Neuronal stem cell (in vitro differentiated cells): ENCODE results near the gene NBDY.

Experiments used
- DNase-seq: peaks from one replicate; pipeline ENCODE4 v3.0.0-alpha.2; 2013; ENCODE audit warnings: low spot score
- H2AFZ ChIP-seq: one replicate; pipeline ENCODE4 v1.6.1; 2013; ENCODE audit warnings: mild to moderate bottlenecking, low read length, inconsistent platforms
- H2AK5ac ChIP-seq: 2 replicates; pipeline ENCODE4 v1.6.1; 2013; ENCODE audit warnings: low read depth, mild to moderate bottlenecking, inconsistent platforms, low read length, moderate library complexity, mixed read lengths
- H2BK120ac ChIP-seq: 2 replicates; pipeline ENCODE4 v1.6.1; 2013; ENCODE audit warnings: low read depth, mild to moderate bottlenecking, inconsistent platforms, low read length, moderate library complexity, mixed read lengths
- H2BK12ac ChIP-seq: one replicate; pipeline ENCODE4 v1.6.1; 2013; ENCODE audit warnings: low read length, inconsistent platforms
- H2BK15ac ChIP-seq: 2 replicates; pipeline ENCODE4 v1.6.1; 2013; ENCODE audit warnings: mild to moderate bottlenecking, low read length, inconsistent platforms, mixed read lengths
- H2BK5ac ChIP-seq: one replicate; pipeline ENCODE4 v1.6.1; 2013; ENCODE audit warnings: inconsistent platforms, mild to moderate bottlenecking, low read length, moderate library complexity
- H3K14ac ChIP-seq: one replicate; pipeline ENCODE4 v1.6.1; 2013; ENCODE audit warnings: low read length, inconsistent platforms
- H3K18ac ChIP-seq: 2 replicates; pipeline ENCODE4 v1.6.1; 2013; ENCODE audit warnings: low read length, inconsistent platforms
- H3K23ac ChIP-seq: 2 replicates; pipeline ENCODE4 v1.6.1; 2013; ENCODE audit warnings: low read depth, mild to moderate bottlenecking, mixed read lengths, low read length, inconsistent platforms; ENCODE audit not compliant: poor library complexity
- H3K27ac ChIP-seq: replicated peaks from 3 replicates; pipeline ENCODE4 v1.5.1; 2013; ENCODE audit warnings: low read length, inconsistent platforms
- H3K27me3 ChIP-seq, 3 experiments: 2 replicates each; pipeline ENCODE4 v1.6.1; 2013; ENCODE audit warnings: low read length in 3 of 3, mild to moderate bottlenecking in 2 of 3, inconsistent platforms in 1 of 3, low read depth in 1 of 3, mixed read lengths in 1 of 3, moderate library complexity in 1 of 3; ENCODE audit not compliant: control insufficient read depth in 3 of 3, insufficient read depth in 3 of 3
- H3K36me3 ChIP-seq, 2 donors: replicated peaks in 1 of 2; 2 replicates each; pipeline ENCODE4 v1.6.1; 2013; ENCODE audit warnings: low read length in 2 of 2; ENCODE audit not compliant: control insufficient read depth in 2 of 2, insufficient read depth in 2 of 2
- H3K4ac ChIP-seq: 2 replicates; pipeline ENCODE4 v1.6.1; 2013; ENCODE audit warnings: inconsistent platforms, mild to moderate bottlenecking, low read length, moderate library complexity
- H3K4me1 ChIP-seq, 2 donors: 1 replicate in 1 of 2; 2 replicates in 1 of 2; pipeline ENCODE4 v1.6.1; 2013; ENCODE audit warnings: low read length in 2 of 2, low read depth in 1 of 2; ENCODE audit not compliant: control insufficient read depth in 2 of 2, insufficient read depth in 1 of 2
- H3K4me2 ChIP-seq: one replicate; pipeline ENCODE4 v1.6.1; 2013; ENCODE audit warnings: mild to moderate bottlenecking, low read length, inconsistent platforms; ENCODE audit not compliant: insufficient read depth, poor library complexity, severe bottlenecking
- H3K4me3 ChIP-seq, 2 donors: 2 replicates each; pipeline ENCODE4 v1.5.1; 2013; ENCODE audit warnings: low read length in 2 of 2, mild to moderate bottlenecking in 2 of 2, inconsistent platforms in 1 of 2, moderate library complexity in 1 of 2
- H3K79me1 ChIP-seq: one replicate; pipeline ENCODE4 v1.6.1; 2013; ENCODE audit warnings: low read depth, mild to moderate bottlenecking, inconsistent platforms, low read length, moderate library complexity
- H3K9ac ChIP-seq: one replicate; pipeline ENCODE4 v1.6.1; 2013; ENCODE audit warnings: mild to moderate bottlenecking, low read depth, low read length, inconsistent platforms; ENCODE audit not compliant: poor library complexity
- H3K9me3 ChIP-seq, 2 donors: replicated peaks in 1 of 2; 2 replicates each; pipeline versions ENCODE3 to v1.6.1; 2013; ENCODE audit warnings: low read length in 2 of 2, mild to moderate bottlenecking in 2 of 2, inconsistent platforms in 1 of 2, low read depth in 1 of 2, mixed read lengths in 1 of 2, moderate library complexity in 1 of 2; ENCODE audit not compliant: control insufficient read depth in 2 of 2, insufficient read depth in 1 of 2
- H4K8ac ChIP-seq: one replicate; pipeline ENCODE4 v1.6.1; 2013; ENCODE audit warnings: low read depth, mild to moderate bottlenecking, inconsistent platforms, low read length, moderate library complexity
- H4K91ac ChIP-seq: one replicate; pipeline ENCODE4 v1.6.1; 2013; ENCODE audit warnings: low read length, low read depth, mild to moderate bottlenecking, inconsistent platforms; ENCODE audit not compliant: poor library complexity
- WGBS, 2 donors: extraction: QIAGEN DNeasy Blood & Tissue Kit; methylation state at CpG; one replicate each; pipeline ENCODE4 v1.1.7; 2013; ENCODE audit warnings: missing lambda C conversion rate in 2 of 2, mixed read lengths in 1 of 2; ENCODE audit not compliant: insufficient read length in 2 of 2, insufficient replicate concordance in 1 of 2; ENCODE audit errors: extremely low coverage in 2 of 2; 5-methylcytosine and 5-hydroxymethylcytosine counted together

The NBDY gene

GRCh38 chrX:56764153-56764974 lies 35.3 kb downstream of the NBDY start:
- no peak overlapping the region for H3K14ac ChIP-seq
- H3K27ac ChIP-seq, result no peak overlapping the region
- H3K23ac ChIP-seq, result no peak overlapping the region
- H3K18ac ChIP-seq, result peak overlapping the region; percentile 2
- peaks cover 0 to 18% of the 10 kb centered on the region in 2 donors for H3K36me3 ChIP-seq
- no peak overlapping the region for H4K8ac ChIP-seq
- H2AK5ac ChIP-seq, result no peak overlapping the region
- peak; percentile 54 for DNase-seq
- no peaks in the 10 kb centered on the region for H3K4me1 ChIP-seq
- H3K4me2 ChIP-seq, result no peak overlapping the region
- H2BK5ac ChIP-seq, result no peak overlapping the region
- no peak overlapping the region for H4K91ac ChIP-seq
- H3K4me3 ChIP-seq, result peak overlapping the region in 1 of 2 donors; percentile 41
- H2BK15ac ChIP-seq, result no peak overlapping the region
- no peak overlapping the region for H3K4ac ChIP-seq
- H3K27me3 ChIP-seq, result no peaks in the 10 kb centered on the region
- no peaks in the 10 kb centered on the region for H3K9me3 ChIP-seq
- no peak overlapping the region for H2BK12ac ChIP-seq
- H2BK120ac ChIP-seq, result no peak overlapping the region
- no peaks in the 10 kb centered on the region for H3K79me1 ChIP-seq
- no CpG with 5 or more reads among the region's 20 CpGs for WGBS, 2 donors
- peak overlapping the region; percentile 70 for H2AFZ ChIP-seq
- H3K9ac ChIP-seq, result no peak overlapping the region

DNA sequence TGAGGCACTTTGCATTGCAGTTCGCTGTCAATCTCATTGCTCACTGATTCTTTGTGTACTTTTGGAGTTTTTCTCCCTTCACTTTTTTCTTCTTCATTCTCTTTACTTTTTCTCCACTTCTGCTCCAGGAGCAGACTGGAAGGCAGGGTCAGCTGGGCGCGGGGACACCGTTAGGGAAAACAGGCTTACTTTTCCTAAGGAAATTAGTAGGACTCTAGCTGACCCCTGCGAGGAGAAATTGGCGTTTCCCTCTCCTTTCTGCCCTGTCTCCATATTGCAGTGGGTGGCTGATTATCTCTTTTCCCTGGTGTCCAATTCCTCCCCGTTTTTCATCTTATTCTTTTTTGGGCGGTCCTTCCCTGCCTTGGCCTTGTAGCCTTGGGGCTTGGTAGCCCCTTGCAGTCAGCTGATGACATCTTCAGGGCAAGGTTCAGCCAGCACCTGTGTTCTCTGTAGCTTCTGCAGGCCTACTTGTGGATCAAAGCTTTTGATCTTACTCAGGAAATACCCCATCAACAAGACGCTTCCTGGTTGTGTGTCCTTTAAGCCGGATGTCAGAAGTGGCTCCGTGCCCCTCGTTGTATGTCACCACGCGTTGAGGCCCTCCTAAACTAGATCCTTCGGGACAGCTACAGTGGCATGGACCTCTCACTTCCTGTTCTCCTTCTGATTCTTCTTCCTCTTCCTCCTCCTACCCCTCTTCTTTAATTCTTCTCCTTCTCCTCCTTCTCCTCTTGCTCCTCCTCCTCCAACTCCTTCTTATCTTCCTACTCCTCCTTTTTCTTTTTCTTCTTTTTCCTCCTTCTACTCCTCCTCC lies 36.1 kb downstream of the NBDY start:
- H3K23ac ChIP-seq, result no peak overlapping the region
- H3K4me2 ChIP-seq, result no peak overlapping the region
- no peak overlapping the region for H2AFZ ChIP-seq
- H3K9me3 ChIP-seq, result no peaks in the 10 kb centered on the region
- no peak overlapping the region for H3K4ac ChIP-seq
- H3K27me3 ChIP-seq, result no peaks in the 10 kb centered on the region
- no peak overlapping the region for H3K14ac ChIP-seq
- H4K8ac ChIP-seq, result no peak overlapping the region
- H4K91ac ChIP-seq, result no peak overlapping the region
- no peak for DNase-seq
- no peak overlapping the region for H2BK15ac ChIP-seq
- peaks cover 0 to 18% of the 10 kb centered on the region in 2 donors for H3K36me3 ChIP-seq
- no peak overlapping the region for H3K4me3 ChIP-seq
- no CpG with 5 or more reads among the region's 15 CpGs for WGBS, 2 donors
- H3K9ac ChIP-seq, result no peak overlapping the region
- H3K27ac ChIP-seq, result no peak overlapping the region
- H2AK5ac ChIP-seq, result no peak overlapping the region
- H2BK120ac ChIP-seq, result no peak overlapping the region
- H3K18ac ChIP-seq, result no peak overlapping the region
- no peak overlapping the region for H2BK5ac ChIP-seq
- no peaks in the 10 kb centered on the region for H3K79me1 ChIP-seq
- no peak overlapping the region for H2BK12ac ChIP-seq
- no peaks in the 10 kb centered on the region for H3K4me1 ChIP-seq

- Histone ChIP-seq H3K4me3 (no peak overlapping the region), H2AK5ac (no peak overlapping the region), H3K23ac (no peak overlapping the region), H4K8ac (no peak overlapping the region), H3K18ac (no peak overlapping the region), H2BK5ac (no peak overlapping the region), H2BK120ac (no peak overlapping the region), H3K79me1 (no peaks in the 10 kb centered on the region), H3K9me3 (no peaks in the 10 kb centered on the region), H3K36me3 (peaks cover 0 to 18% of the 10 kb centered on the region in 2 donors), H3K14ac (no peak overlapping the region), H3K4me1 (no peaks in the 10 kb centered on the region), H3K9ac (no peak overlapping the region), H3K4me2 (no peak overlapping the region), H2BK12ac (no peak overlapping the region), H3K27me3 (no peaks in the 10 kb centered on the region), H2AFZ (no peak overlapping the region), H4K91ac (no peak overlapping the region), H2BK15ac (no peak overlapping the region), H3K4ac (no peak overlapping the region), H3K27ac (no peak overlapping the region)
- DNase-seq, result no peak
- WGBS, 2 donors, result no CpG with 5 or more reads among the region's 8 CpGs
These were observed 36.9 kb downstream of the NBDY start for GRCh38 chrX:56765811-56766553.
